Muscle of leg (tissue), 11 donors: ENCODE measurements around the gene WNT7B. TPM values are rescaled to one million over a fixed set of nuclear protein-coding genes. Genes with fewer than 3 reads are reported as not detected.
A peak's percentile ranks its signal among the peaks of the same experiment; 100 is the strongest.

Source experiments
- DNase-seq: peaks from one replicate; pipeline ENCODE4 v3.0.0; 2013
- H3K27ac ChIP-seq: one replicate; pipeline ENCODE4 v1.5.1; 2013; ENCODE audit warnings: mild to moderate bottlenecking, low read length, control low read depth
- H3K27me3 ChIP-seq: one replicate; pipeline ENCODE4 v1.6.1; 2013; ENCODE audit warnings: low read length; ENCODE audit not compliant: control insufficient read depth, insufficient read depth
- H3K36me3 ChIP-seq: one replicate; pipeline ENCODE4 v1.6.1; 2013; ENCODE audit warnings: low read length; ENCODE audit not compliant: control insufficient read depth, insufficient read depth
- H3K4me1 ChIP-seq: one replicate; pipeline ENCODE4 v1.6.1; 2013; ENCODE audit warnings: low read length; ENCODE audit not compliant: control insufficient read depth, insufficient read depth
- H3K4me3 ChIP-seq: one replicate; pipeline ENCODE4 v1.5.1; 2013; ENCODE audit warnings: low read length, control low read depth
- H3K9me3 ChIP-seq: replicated peaks from 2 replicates; pipeline ENCODE4 v1.6.1; 2013; ENCODE audit warnings: low read depth, low read length; ENCODE audit not compliant: control insufficient read depth
- WGBS: methylation state at CpG from one replicate; pipeline ENCODE4 v1.1.5; 2013; ENCODE audit warnings: missing lambda C conversion rate; ENCODE audit not compliant: insufficient coverage; 5-methylcytosine and 5-hydroxymethylcytosine counted together
- polyA plus RNA-seq, 8 donors: library from polyadenylated mRNA; unstranded; fragments of 120-200 nt; gene quantifications; one replicate each; pipeline versions ENCODE4 v1.2.1 to v1.2.3, GENCODE V29; 2013; ENCODE audit warnings: inconsistent platforms in 1 of 8, low replicate concordance in 1 of 8; ENCODE audit not compliant: insufficient read length in 8 of 8, insufficient read depth in 1 of 8
- total RNA-seq: library from RNA; stranded (reverse); fragments of 120-200 nt; gene quantifications from one replicate; pipeline ENCODE4 v1.2.4, GENCODE V29; 2013

Gene WNT7B
- total and polyA plus RNA-seq, 9 donors = 0.04 to 3.4 (median 0.08) TPM; not detected in 2

- peaks cover 30% of the 10 kb centered on the region for H3K27me3 ChIP-seq
- no peak for DNase-seq
- H3K27ac ChIP-seq = no peak overlapping the region
- H3K4me3 ChIP-seq = no peak overlapping the region
- peaks cover 22% of the 10 kb centered on the region for H3K4me1 ChIP-seq
- H3K36me3 ChIP-seq = no peaks in the 10 kb centered on the region
- 81% methylated on average over 15 of the region's 15 CpGs for WGBS
- no peaks in the 10 kb centered on the region for H3K9me3 ChIP-seq
These were observed 69.6 kb downstream of the WNT7B start for GRCh38 chr22:45907378-45907777.

- Histone ChIP-seq H3K27ac (no peak overlapping the region), H3K9me3 (no peaks in the 10 kb centered on the region), H3K4me3 (no peak overlapping the region), H3K36me3 (no peaks in the 10 kb centered on the region), H3K4me1 (peaks cover 22% of the 10 kb centered on the region), H3K27me3 (peaks cover 30% of the 10 kb centered on the region)
- DNase-seq = no peak
- WGBS = 79% methylated on average over 13 of the region's 13 CpGs
These were observed 70.0 kb downstream of the WNT7B start for GRCh38 chr22:45906946-45907345.

- H3K4me3 ChIP-seq = no peak overlapping the region
- H3K27me3 ChIP-seq = peaks cover 28% of the 10 kb centered on the region
- 48% methylated on average over 31 of the region's 33 CpGs for WGBS
- no peak overlapping the region for H3K27ac ChIP-seq
- no peaks in the 10 kb centered on the region for H3K36me3 ChIP-seq
- H3K4me1 ChIP-seq = peaks cover 22% of the 10 kb centered on the region
- peak; percentile 43 for DNase-seq
- H3K9me3 ChIP-seq = no peaks in the 10 kb centered on the region
These were observed 70.8 kb downstream of the WNT7B start for GRCh38 chr22:45905924-45906865.

- WGBS = 73% methylated on average over 23 of the region's 27 CpGs
- no peaks in the 10 kb centered on the region for H3K36me3 ChIP-seq
- no peak overlapping the region for H3K27ac ChIP-seq
- H3K9me3 ChIP-seq = no peaks in the 10 kb centered on the region
- no peak for DNase-seq
- peaks cover 22% of the 10 kb centered on the region for H3K4me1 ChIP-seq
- H3K4me3 ChIP-seq = no peak overlapping the region
- peaks cover 31% of the 10 kb centered on the region for H3K27me3 ChIP-seq
These were observed 71.5 kb downstream of the WNT7B start for GRCh38 chr22:45905326-45905923.

GRCh38 chr22:45904236-45904635 is 72.7 kb downstream of the WNT7B start:
- H3K4me3 ChIP-seq = no peak overlapping the region
- H3K9me3 ChIP-seq = no peaks in the 10 kb centered on the region
- WGBS = 82% methylated on average over 2 of the region's 7 CpGs
- H3K27ac ChIP-seq = no peak overlapping the region
- peaks cover 22% of the 10 kb centered on the region for H3K4me1 ChIP-seq
- H3K27me3 ChIP-seq = peaks cover 33% of the 10 kb centered on the region
- H3K36me3 ChIP-seq = no peaks in the 10 kb centered on the region
- DNase-seq = no peak

- Histone ChIP-seq H3K4me3 (no peak overlapping the region), H3K27ac (no peak overlapping the region), H3K36me3 (no peaks in the 10 kb centered on the region), H3K27me3 (peaks cover 33% of the 10 kb centered on the region), H3K9me3 (no peaks in the 10 kb centered on the region), H3K4me1 (peaks cover 22% of the 10 kb centered on the region)
- DNase-seq = no peak
- WGBS = 29% methylated on average over 20 of the region's 28 CpGs
These were observed 73.4 kb downstream of the WNT7B start for GRCh38 chr22:45903355-45904135.

GRCh38 chr22:45897736-45898135 is 79.2 kb downstream of the WNT7B start:
- WGBS = 80% methylated on average over 1 of the region's 6 CpGs
- no peak for DNase-seq
- Histone ChIP-seq H3K36me3 (no peaks in the 10 kb centered on the region), H3K27me3 (peaks cover 6% of the 10 kb centered on the region), H3K27ac (no peak overlapping the region), H3K9me3 (no peaks in the 10 kb centered on the region), H3K4me3 (no peak overlapping the region), H3K4me1 (peaks cover 14% of the 10 kb centered on the region)

GRCh38 chr22:45896964-45897538 is 79.9 kb downstream of the WNT7B start:
- Histone ChIP-seq H3K4me1 (peaks cover 14% of the 10 kb centered on the region), H3K4me3 (no peak overlapping the region), H3K9me3 (no peaks in the 10 kb centered on the region), H3K36me3 (no peaks in the 10 kb centered on the region), H3K27ac (no peak overlapping the region), H3K27me3 (peaks cover 6% of the 10 kb centered on the region)
- 54% methylated on average over 3 of the region's 5 CpGs for WGBS
- DNase-seq = no peak

- Histone ChIP-seq H3K27ac (no peak overlapping the region), H3K36me3 (no peaks in the 10 kb centered on the region), H3K4me1 (peaks cover 14% of the 10 kb centered on the region), H3K4me3 (no peak overlapping the region), H3K9me3 (no peaks in the 10 kb centered on the region), H3K27me3 (peaks cover 12% of the 10 kb centered on the region)
- WGBS = 37% methylated on average over 18 of the region's 20 CpGs
- DNase-seq = peak; percentile 39
These were observed 80.6 kb downstream of the WNT7B start for GRCh38 chr22:45896153-45896951.
